Pancreas (tissue), 10 donors: Measurements from ENCODE around the gene EBF4. TPM values are rescaled to one million over a fixed set of nuclear protein-coding genes. Genes with fewer than 3 reads are reported as not detected.

ENCODE experiments used
- ATAC-seq, 4 donors: fragments of 200-7000 bp; cut with Tn5 transposase; one replicate each; pipeline versions ENCODE4 v1.8.0 to v1.9.1; 2020; ENCODE audit warnings: mild to moderate bottlenecking in 4 of 4, moderate library complexity in 4 of 4
- DNase-seq, 6 donors: peaks; one replicate each; pipeline ENCODE4 v3.0.0-alpha.2; 2020
- FAIRE-seq: peaks from 2 replicates; lab custom pipeline; 2012; peaks lifted over from hg19 to GRCh38; lab: Jason Lieb, UNC
- H3K27ac ChIP-seq, 4 donors: fragments of 200-600 bp; sonication (generic); 1 replicate in 3 of 4; 2 replicates in 1 of 4; pipeline versions ENCODE4 v1.5.0 to v1.8.0; 2020
- H3K27me3 ChIP-seq, 4 donors: fragments of 200-600 bp; one replicate each; pipeline ENCODE4 v1.8.0; 2021
- H3K36me3 ChIP-seq, 3 donors: fragments of 200-600 bp; sonication (generic) in 1 of 3; one replicate each; pipeline versions ENCODE4 v1.5.0 to v1.8.0; 2020 to 2021
- H3K4me1 ChIP-seq, 3 donors: fragments of 200-600 bp; one replicate each; pipeline ENCODE4 v1.8.0; 2021
- H3K4me3 ChIP-seq, 4 donors: fragments of 200-600 bp; sonication (generic) in 2 of 4; one replicate each; pipeline versions ENCODE4 v1.5.0 to v1.8.0; 2020 to 2021
- H3K9me3 ChIP-seq, 4 donors: fragments of 200-600 bp; one replicate each; pipeline ENCODE4 v1.8.0; 2021
- CTCF ChIP-seq, 4 donors: fragments of 200-600 bp; sonication (generic) in 3 of 4; IDR thresholded peaks; one replicate each; pipeline versions ENCODE4 v1.5.0 to v1.8.0; 2021; ENCODE audit warnings: antibody characterized with exemption in 4 of 4
- WGBS, 2 donors: extraction: QIAGEN DNeasy Blood & Tissue Kit; methylation state at CpG; one replicate each; pipeline ENCODE4 v1.1.7; 2013; 5-methylcytosine and 5-hydroxymethylcytosine counted together
- intact Hi-C, 3 donors: fragments of 100-400 bp; cut with DNase I; formaldehyde crosslinking; loops; one replicate each; pipeline versions ENCODE4 v1.11.1 to v1.14.2; 2022
- polyA plus RNA-seq, 2 donors: library from polyadenylated mRNA; stranded (reverse); fragments of 200-250 nt; gene quantifications; one replicate each; pipeline ENCODE4 v1.2.3, GENCODE V29; 2013
- total RNA-seq, 6 donors: library from RNA; stranded (reverse); fragmentation: NEBNext Ultra II Directional in 4 of 6; extraction: Animal tissue kit (Norgen Biotek cat#: 25700) in 4 of 6; gene quantifications; one replicate each; pipeline versions ENCODE4 v1.2.1 to v1.2.4, GENCODE V29; 2021 to 2023
- donor health status: healthy with polysubstance abuse.
- donor health status: DM: no; HTN: no; CAD: no; lungs with moderate emphysema.
- donor health status: DM: no; HTN: no; CAD: no.
- donor health status: control.
- donor health status: control.
- donor health status: Bipolar disorder and iron deficiency.
- donor health status: DM: yes; HTN: yes; CAD: no.
- donor health status: DM: no; HTN: no; CAD: no.
- donor health status: DM: no; HTN: no; CAD: no.
- donor health status: DM: yes; HTN: yes; CAD: no.

Gene EBF4
- total and polyA plus RNA-seq, 8 donors: 6.8 to 25.3 (median 9.6) TPM

DNA sequence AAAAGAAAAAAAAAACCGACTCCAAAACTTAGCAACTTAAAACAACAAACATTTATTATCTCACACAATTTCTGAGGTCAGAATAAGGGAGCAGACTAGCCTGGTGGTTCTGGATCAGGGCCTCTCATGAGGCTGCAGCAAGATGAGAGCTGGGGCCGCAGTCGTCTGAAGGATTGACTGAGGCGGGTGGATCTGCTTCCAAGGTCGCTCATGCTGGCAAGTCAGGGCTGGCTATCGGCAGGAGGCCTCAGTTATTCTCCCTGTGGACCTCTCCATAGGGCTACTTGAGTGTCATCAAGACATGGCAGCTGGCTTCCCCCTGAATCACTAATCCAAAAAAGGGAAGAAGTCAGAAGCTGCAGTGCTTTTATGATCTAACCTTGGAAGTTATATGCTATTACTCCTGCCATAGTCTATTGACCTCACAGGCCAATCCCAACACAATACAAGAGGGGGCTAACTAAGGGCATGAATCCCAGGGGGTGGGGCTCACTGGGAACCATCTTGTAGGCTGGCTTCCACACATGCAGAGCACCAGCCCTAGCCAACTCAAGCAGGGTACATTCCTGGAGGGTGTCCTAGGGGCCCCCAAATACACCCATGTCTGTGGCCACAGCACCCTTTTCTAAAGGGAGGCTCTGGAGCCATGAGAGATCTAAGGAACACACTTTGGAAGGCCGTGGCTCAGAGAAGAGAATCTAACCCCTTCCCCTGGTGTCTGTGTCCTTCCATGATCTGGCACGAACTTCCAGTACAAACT is 11.3 kb downstream of the EBF4 start:
- H3K9me3 ChIP-seq: no peaks in the 10 kb centered on the region
- no peaks in the 10 kb centered on the region for H3K36me3 ChIP-seq
- WGBS, 2 donors: 78 to 88% methylated on average over 8 of the region's 8 CpGs
- no peak overlapping the region for H3K4me3 ChIP-seq
- no peaks in the 10 kb centered on the region for H3K27me3 ChIP-seq
- DNase-seq: no peak
- ATAC-seq: no peak
- no peak for TF ChIP-seq CTCF (IDR thresholded peaks at IDR 0.05)
- H3K27ac ChIP-seq: no peak overlapping the region
- intact Hi-C loops: no loop called here
- FAIRE-seq: no peak
- no peaks in the 10 kb centered on the region for H3K4me1 ChIP-seq

DNA sequence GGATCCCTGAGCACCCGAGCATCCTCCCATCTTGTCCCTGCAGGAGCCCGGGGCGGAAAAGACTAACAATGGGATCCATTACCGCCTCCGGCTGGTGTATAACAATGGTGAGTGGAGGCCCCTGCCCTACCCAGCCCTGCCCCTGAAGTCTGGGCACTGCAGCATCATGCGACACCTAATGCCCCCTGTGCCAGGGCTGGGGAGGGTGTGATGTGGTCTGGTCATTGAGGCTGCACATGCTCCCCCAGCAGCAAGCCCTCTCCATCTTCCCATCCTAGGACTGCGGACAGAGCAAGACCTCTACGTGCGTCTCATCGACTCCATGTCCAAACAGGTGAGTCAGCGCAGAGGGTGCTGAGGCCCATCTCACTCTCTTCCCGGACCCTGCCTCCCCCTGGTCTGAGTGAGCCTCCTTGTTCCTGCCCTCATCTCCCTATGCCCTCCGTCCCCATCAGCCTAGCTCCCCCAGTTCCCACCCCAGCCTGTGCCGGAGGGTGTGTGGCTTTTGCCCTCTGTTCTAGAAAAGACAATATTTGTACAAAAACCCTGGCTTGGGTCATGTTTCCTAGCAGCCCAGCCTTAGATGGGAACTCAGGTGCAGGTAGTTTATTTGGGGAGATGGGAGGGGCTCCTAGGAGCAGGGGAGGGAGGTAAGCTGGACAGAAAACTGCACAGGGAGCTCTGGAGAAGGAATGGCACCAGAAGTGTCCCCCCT is 13.5 kb downstream of the EBF4 start:
- no peak for ATAC-seq

GRCh38 chr20:2706688-2707352 is 14.2 kb downstream of the EBF4 start:
- Histone ChIP-seq H3K4me3 (no peak overlapping the region), H3K4me1 (no peaks in the 10 kb centered on the region), H3K27me3 (no peaks in the 10 kb centered on the region), H3K27ac (no peak overlapping the region), H3K36me3 (no peaks in the 10 kb centered on the region), H3K9me3 (no peaks in the 10 kb centered on the region)
- no peak for ATAC-seq
- 72% methylated on average over 6 of the region's 6 CpGs for WGBS, 2 donors
- intact Hi-C loops: no loop called here
- no peak for FAIRE-seq
- no peak for DNase-seq
- TF ChIP-seq CTCF (IDR thresholded peaks at IDR 0.05): no peak

More for the DNA sequence above, 13.5 kb downstream of the EBF4 start:
- H3K9me3 ChIP-seq: no peaks in the 10 kb centered on the region
- H3K4me3 ChIP-seq: no peak overlapping the region
- 78 to 82% methylated on average over 14 of the region's 14 CpGs for WGBS, 2 donors
- FAIRE-seq: no peak
- H3K27ac ChIP-seq: no peak overlapping the region
- TF ChIP-seq CTCF (IDR thresholded peaks at IDR 0.05): no peak
- no peaks in the 10 kb centered on the region for H3K36me3 ChIP-seq
- no peaks in the 10 kb centered on the region for H3K27me3 ChIP-seq
- DNase-seq: no peak
- H3K4me1 ChIP-seq: no peaks in the 10 kb centered on the region
- intact Hi-C loops: no loop called here

- FAIRE-seq (no peak), ATAC-seq (no peak), DNase-seq (no peak)
- TF ChIP-seq CTCF (IDR thresholded peaks at IDR 0.05): no peak
- intact Hi-C loops: no loop called here
- 68 to 70% methylated on average over 12 of the region's 12 CpGs for WGBS, 2 donors
- no peak overlapping the region for H3K4me3 ChIP-seq
- H3K27ac ChIP-seq: no peak overlapping the region
- no peaks in the 10 kb centered on the region for H3K36me3 ChIP-seq
- H3K4me1 ChIP-seq: no peaks in the 10 kb centered on the region
- no peaks in the 10 kb centered on the region for H3K9me3 ChIP-seq
- H3K27me3 ChIP-seq: no peaks in the 10 kb centered on the region
Observed at GRCh38 chr20:2707353-2708072, 14.9 kb downstream of the EBF4 start.
